Endothelial cell of umbilical vein (primary cell): ENCODE results near the gene ADARB2.

Experiments used
- EZH2 ChIP-seq: IDR thresholded peaks from 2 replicates; pipeline ENCODE4 v1.6.1; 2012; ENCODE audit warnings: borderline replicate concordance, low read depth, mild to moderate bottlenecking, moderate library complexity, low read length, inconsistent platforms; ENCODE audit not compliant: severe bottlenecking
- GATA2 ChIP-seq: IDR thresholded peaks from 2 replicates; pipeline ENCODE4 v1.7.0; 2011; ENCODE audit warnings: low read depth, mild to moderate bottlenecking, moderate library complexity, mixed read lengths, low read length; ENCODE audit not compliant: insufficient read length, insufficient read depth
- JUN ChIP-seq: IDR thresholded peaks from 2 replicates; pipeline ENCODE4 v1.6.1; 2011; ENCODE audit warnings: borderline replicate concordance, low read depth; ENCODE audit not compliant: insufficient read length, insufficient read depth
- MAX ChIP-seq: IDR thresholded peaks from 2 replicates; pipeline ENCODE4 v1.6.1; 2011; ENCODE audit not compliant: insufficient read depth, insufficient read length
- POLR2A ChIP-seq: IDR thresholded peaks from 2 replicates; pipeline ENCODE4 v1.6.1; 2012; ENCODE audit warnings: low read depth, mild to moderate bottlenecking, control low read depth, low read length
- POLR2AphosphoS5 ChIP-seq: IDR thresholded peaks from 2 replicates; pipeline ENCODE4 v1.6.1; 2012; ENCODE audit warnings: low read depth, mild to moderate bottlenecking, control low read depth, low read length, moderate library complexity; ENCODE audit not compliant: insufficient read depth
- TF ChIP-seq, protein P1 (sequence below), 2 donors: IDR thresholded peaks; 1 replicate in 1 of 2; 2 replicates in 1 of 2; pipeline ENCODE4 v1.5.1; 2011; ENCODE audit warnings: low read length in 2 of 2, mild to moderate bottlenecking in 2 of 2, moderate library complexity in 2 of 2, control low read depth in 1 of 2, inconsistent platforms in 1 of 2, low read depth in 1 of 2; ENCODE audit not compliant: insufficient read depth in 1 of 2; ENCODE audit errors: extremely low read depth in 1 of 2

GRCh38 chr10:1272079-1272776 lies 465.1 kb downstream of the ADARB2 start:
- TF ChIP-seq EZH2, result no peak
- TF ChIP-seq, protein P1, sequence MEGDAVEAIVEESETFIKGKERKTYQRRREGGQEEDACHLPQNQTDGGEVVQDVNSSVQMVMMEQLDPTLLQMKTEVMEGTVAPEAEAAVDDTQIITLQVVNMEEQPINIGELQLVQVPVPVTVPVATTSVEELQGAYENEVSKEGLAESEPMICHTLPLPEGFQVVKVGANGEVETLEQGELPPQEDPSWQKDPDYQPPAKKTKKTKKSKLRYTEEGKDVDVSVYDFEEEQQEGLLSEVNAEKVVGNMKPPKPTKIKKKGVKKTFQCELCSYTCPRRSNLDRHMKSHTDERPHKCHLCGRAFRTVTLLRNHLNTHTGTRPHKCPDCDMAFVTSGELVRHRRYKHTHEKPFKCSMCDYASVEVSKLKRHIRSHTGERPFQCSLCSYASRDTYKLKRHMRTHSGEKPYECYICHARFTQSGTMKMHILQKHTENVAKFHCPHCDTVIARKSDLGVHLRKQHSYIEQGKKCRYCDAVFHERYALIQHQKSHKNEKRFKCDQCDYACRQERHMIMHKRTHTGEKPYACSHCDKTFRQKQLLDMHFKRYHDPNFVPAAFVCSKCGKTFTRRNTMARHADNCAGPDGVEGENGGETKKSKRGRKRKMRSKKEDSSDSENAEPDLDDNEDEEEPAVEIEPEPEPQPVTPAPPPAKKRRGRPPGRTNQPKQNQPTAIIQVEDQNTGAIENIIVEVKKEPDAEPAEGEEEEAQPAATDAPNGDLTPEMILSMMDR (IDR thresholded peaks at IDR 0.05; ENCODE audit: extremely low read depth in 1 of 2, insufficient read depth in 1 of 2, low read depth in 1 of 2, low read length in 2 of 2), result no peak
- no peak for TF ChIP-seq POLR2AphosphoS5
- no peak for TF ChIP-seq JUN
- TF ChIP-seq POLR2A, result no peak
- no peak for TF ChIP-seq GATA2
- TF ChIP-seq MAX, result no peak
